Lower lobe of right lung (tissue), 2 donors: Measurements from ENCODE around the gene FNIP1. TPM values are rescaled to one million over a fixed set of nuclear protein-coding genes. Genes with fewer than 3 reads are reported as not detected.
"Not testable (repeated sequence)": the region's sequence is repeated elsewhere in the genome, so short reads cannot be mapped to it uniquely, and the experiment has no call there.

Experiments used
- ATAC-seq, 2 donors: fragments of 200-7000 bp; cut with Tn5 transposase; one replicate each; pipeline ENCODE4 v1.9.1; 2020 to 2022; ENCODE audit warnings: mild to moderate bottlenecking in 2 of 2, moderate library complexity in 2 of 2
- DNase-seq: peaks from one replicate; pipeline ENCODE4 v3.0.0-alpha.2; 2020
- H3K27ac ChIP-seq: fragments of 200-600 bp; one replicate; pipeline ENCODE4 v1.8.0; 2022
- H3K27me3 ChIP-seq: fragments of 200-600 bp; one replicate; pipeline ENCODE4 v1.8.0; 2022; ENCODE audit warnings: low read depth
- H3K36me3 ChIP-seq: fragments of 200-600 bp; one replicate; pipeline ENCODE4 v1.8.0; 2022; ENCODE audit warnings: mild to moderate bottlenecking
- H3K4me1 ChIP-seq: fragments of 200-600 bp; one replicate; pipeline ENCODE4 v1.8.0; 2022
- H3K4me3 ChIP-seq: fragments of 200-600 bp; one replicate; pipeline ENCODE4 v1.8.0; 2022; ENCODE audit warnings: mild to moderate bottlenecking
- H3K9me3 ChIP-seq: fragments of 200-600 bp; one replicate; pipeline ENCODE4 v1.8.0; 2022
- intact Hi-C: fragments of 100-400 bp; cut with DNase I; formaldehyde crosslinking; loops from one replicate; pipeline ENCODE4 v1.11.0; 2022
- total RNA-seq: library from RNA; stranded (reverse); fragmentation: NEBNext Ultra II Directional; extraction: Animal tissue kit (Norgen Biotek cat#: 25700); gene quantifications from one replicate; pipeline ENCODE4 v1.2.1, GENCODE V29; 2021
- TF ChIP-seq, protein P1 (sequence below): fragments of 200-600 bp; IDR thresholded peaks from one replicate; pipeline ENCODE4 v1.8.0; 2022; ENCODE audit warnings: antibody characterized with exemption, mild to moderate bottlenecking
- donor health status: DM: no; HTN: yes; CAD: no; lungs with severe emphysema.

Gene FNIP1
- total RNA-seq, 1 donor from 2014 or later = 40.3 TPM

DNA sequence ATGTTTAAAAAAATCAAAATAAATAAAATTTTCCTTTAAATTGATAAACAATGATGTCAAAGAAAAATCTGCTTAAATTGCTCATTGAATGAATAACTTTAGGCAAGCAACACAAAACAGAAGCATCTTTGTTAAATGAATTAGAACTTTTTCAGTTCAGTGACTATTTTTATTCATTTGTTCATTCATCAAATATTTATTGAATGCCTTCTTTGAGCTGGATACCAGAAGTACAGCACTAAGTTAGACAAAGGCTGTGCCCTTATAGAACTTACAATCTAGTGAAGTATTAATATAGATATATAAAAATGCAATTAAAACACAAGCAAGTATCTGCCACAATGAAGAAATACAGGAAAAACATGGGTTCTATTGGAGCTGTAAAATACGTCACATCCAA, 10.8 kb downstream of the FNIP1 start:
- H3K4me3 ChIP-seq = no peak overlapping the region
- TF ChIP-seq, protein P1, sequence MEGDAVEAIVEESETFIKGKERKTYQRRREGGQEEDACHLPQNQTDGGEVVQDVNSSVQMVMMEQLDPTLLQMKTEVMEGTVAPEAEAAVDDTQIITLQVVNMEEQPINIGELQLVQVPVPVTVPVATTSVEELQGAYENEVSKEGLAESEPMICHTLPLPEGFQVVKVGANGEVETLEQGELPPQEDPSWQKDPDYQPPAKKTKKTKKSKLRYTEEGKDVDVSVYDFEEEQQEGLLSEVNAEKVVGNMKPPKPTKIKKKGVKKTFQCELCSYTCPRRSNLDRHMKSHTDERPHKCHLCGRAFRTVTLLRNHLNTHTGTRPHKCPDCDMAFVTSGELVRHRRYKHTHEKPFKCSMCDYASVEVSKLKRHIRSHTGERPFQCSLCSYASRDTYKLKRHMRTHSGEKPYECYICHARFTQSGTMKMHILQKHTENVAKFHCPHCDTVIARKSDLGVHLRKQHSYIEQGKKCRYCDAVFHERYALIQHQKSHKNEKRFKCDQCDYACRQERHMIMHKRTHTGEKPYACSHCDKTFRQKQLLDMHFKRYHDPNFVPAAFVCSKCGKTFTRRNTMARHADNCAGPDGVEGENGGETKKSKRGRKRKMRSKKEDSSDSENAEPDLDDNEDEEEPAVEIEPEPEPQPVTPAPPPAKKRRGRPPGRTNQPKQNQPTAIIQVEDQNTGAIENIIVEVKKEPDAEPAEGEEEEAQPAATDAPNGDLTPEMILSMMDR = no peak
- H3K27me3 ChIP-seq = no peaks in the 10 kb centered on the region
- no peak overlapping the region for H3K27ac ChIP-seq
- ATAC-seq = no peak
- DNase-seq = no peak
- intact Hi-C loops = no loop called here
- no peaks in the 10 kb centered on the region for H3K36me3 ChIP-seq
- H3K4me1 ChIP-seq = peaks cover 12% of the 10 kb centered on the region
- no peaks in the 10 kb centered on the region for H3K9me3 ChIP-seq

DNA sequence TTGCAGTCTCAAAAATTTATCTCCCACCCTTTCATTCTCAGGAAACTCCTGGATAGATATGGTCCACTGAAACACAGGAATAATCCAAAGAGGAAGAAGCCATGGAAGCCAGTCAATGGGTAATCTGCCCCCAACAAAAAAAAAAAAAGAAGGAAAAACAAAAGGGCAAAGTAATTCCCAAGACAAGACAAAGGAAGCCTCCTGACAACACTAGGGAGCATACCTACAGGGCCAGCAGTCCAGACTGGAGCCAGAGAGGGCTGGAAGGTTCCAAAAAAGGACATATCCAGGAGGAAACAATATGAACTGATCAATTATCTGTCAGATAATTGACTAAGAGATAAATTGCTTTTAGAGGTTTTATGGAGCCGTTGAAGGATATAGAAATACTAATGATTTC, 12.9 kb downstream of the FNIP1 start:
- TF ChIP-seq, protein P1 = no peak
- intact Hi-C loops = no loop called here
- peaks cover 10% of the 10 kb centered on the region for H3K4me1 ChIP-seq
- ATAC-seq = no peak
- no peak for DNase-seq
- H3K27me3 ChIP-seq = no peaks in the 10 kb centered on the region
- no peak overlapping the region for H3K27ac ChIP-seq
- no peaks in the 10 kb centered on the region for H3K9me3 ChIP-seq
- H3K36me3 ChIP-seq = no peaks in the 10 kb centered on the region
- no peak overlapping the region for H3K4me3 ChIP-seq

DNA sequence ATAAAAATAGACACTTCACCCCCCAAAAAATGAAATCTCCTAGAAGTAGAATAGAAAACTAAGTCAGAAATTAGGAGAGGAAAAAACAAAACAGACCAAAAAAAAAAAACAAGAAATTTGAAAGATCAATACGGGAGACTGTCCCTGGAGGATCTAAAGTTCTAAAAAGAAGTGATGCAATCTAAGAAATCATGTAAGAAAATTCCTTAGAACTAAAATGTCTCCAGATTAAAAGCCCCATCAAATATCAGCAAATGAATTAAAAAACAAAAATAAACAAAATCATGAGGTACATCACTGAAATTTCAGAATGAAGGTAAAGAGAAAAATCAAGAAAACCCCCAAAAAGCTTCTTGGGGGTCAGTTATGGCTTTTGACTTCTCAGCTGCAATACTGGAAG, 13.5 kb downstream of the FNIP1 start:
- Histone ChIP-seq H3K27me3 (no peaks in the 10 kb centered on the region), H3K4me1 (peaks cover 10% of the 10 kb centered on the region), H3K36me3 (no peaks in the 10 kb centered on the region), H3K9me3 (no peaks in the 10 kb centered on the region), H3K4me3 (no peak overlapping the region), H3K27ac (no peak overlapping the region)
- DNase-seq = no peak
- ATAC-seq = no peak
- intact Hi-C loops = no loop called here
- TF ChIP-seq, protein P1 = no peak

DNA sequence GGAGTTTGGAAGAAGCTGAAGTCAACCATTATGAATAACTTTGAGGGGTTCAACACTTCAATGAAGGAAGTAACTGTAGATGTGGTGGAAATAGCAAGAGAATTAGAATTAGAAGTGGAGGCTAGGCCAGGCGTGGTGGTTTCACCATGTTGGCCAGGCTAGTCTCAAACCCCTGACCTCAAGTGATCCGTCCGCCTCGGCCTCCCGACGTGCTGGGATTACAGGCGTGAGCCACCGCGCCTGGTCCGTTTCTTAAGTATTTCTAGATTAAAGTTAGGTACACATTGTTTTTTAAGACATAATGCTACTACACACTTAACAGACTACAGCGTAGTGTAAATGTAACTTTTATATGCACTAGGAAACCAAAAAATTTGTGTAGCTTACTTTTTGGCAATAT, 14.1 kb downstream of the FNIP1 start:
- Histone ChIP-seq H3K36me3 (no peaks in the 10 kb centered on the region), H3K4me1 (peaks cover 6% of the 10 kb centered on the region), H3K27me3 (no peaks in the 10 kb centered on the region), H3K4me3 (no peak overlapping the region), H3K9me3 (no peaks in the 10 kb centered on the region), H3K27ac (no peak overlapping the region)
- DNase-seq (no peak), ATAC-seq (no peak)
- TF ChIP-seq, protein P1 = no peak
- intact Hi-C loops = no loop called here

DNA sequence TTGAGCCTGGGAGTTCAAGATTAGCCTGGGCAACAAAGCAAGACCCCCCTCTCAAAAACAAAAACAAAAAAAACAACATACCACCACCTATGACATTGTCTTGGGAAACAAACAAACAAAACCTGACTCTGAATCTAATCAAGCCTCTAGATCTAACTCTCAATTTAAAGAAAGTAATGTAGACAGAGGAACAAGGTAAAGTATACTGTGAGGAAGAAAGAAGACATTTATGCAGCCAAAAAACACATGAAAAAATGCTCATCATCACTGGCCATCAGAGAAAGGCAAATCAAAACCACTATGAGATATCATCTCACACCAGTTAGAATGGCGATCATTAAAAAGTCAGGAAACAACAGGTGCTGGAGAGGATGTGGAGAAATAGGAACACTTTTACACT, 18.7 kb downstream of the FNIP1 start:
- DNase-seq, H3K27ac ChIP-seq, H3K4me3 ChIP-seq, H3K36me3 ChIP-seq, ATAC-seq, H3K27me3 ChIP-seq, intact Hi-C loops, H3K9me3 ChIP-seq: not testable (repeated sequence)
- peaks cover 15% of the 10 kb centered on the region for H3K4me1 ChIP-seq

DNA sequence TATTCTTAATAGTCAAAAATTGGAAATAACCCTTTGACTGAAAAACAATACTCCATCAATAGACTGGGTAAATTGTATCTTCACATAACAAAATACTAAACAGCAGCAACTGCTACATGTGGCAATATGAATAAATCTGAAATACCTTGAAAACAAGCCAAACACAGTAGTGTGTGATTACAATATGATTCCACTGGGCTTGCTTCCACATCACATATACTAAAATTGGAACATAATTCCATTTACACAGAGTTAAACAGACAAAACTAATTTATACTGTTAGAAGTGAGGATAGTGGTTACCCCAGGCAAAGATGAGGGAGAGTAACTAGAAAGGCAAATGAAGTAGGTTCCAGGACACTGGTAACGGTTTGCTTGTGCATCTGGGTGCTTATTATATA, 20.4 kb downstream of the FNIP1 start:
- Histone ChIP-seq H3K36me3 (no peaks in the 10 kb centered on the region), H3K4me3 (no peak overlapping the region), H3K27ac (no peak overlapping the region), H3K9me3 (no peaks in the 10 kb centered on the region), H3K4me1 (peaks cover 21% of the 10 kb centered on the region), H3K27me3 (no peaks in the 10 kb centered on the region)
- intact Hi-C loops = no loop called here
- TF ChIP-seq, protein P1 = no peak
- ATAC-seq = no peak
- DNase-seq = no peak
